ENCODE data around the gene MYEF2. TPM values are rescaled to one million over a fixed set of nuclear protein-coding genes. Genes with fewer than 3 reads are reported as not detected.

MYEF2 gene
- total RNA-seq, 1 experiment from 2014 or later: 18.8 TPM

GRCh38 chr15:48222627-48223026 is 44.5 kb upstream of the MYEF2 start:
- no peak overlapping the region for H3K9ac ChIP-seq (ENCODE audit: low read length)
- H3K9me2 ChIP-seq (replicated peaks; ENCODE audit: low read length): no peaks in the 10 kb centered on the region
- ATAC-seq: no peak
- no peak overlapping the region for H3K4me2 ChIP-seq (ENCODE audit: low read length)
- H3K9me3 ChIP-seq (ENCODE audit: low read length): no peaks in the 10 kb centered on the region
- no peak overlapping the region for H3K27ac ChIP-seq (ENCODE audit: low read length)
- no peaks in the 10 kb centered on the region for H3F3A ChIP-seq (ENCODE audit: low read length, unreplicated experiment)
- no TSS peak for BruUV-seq (replicated peaks)
- CTCF ChIA-PET: no interaction called here
- TF ChIP-seq EZH2 (IDR thresholded peaks at IDR 0.05; ENCODE audit: low read length, unreplicated experiment) (no peak), EZH2phosphoT487 (IDR thresholded peaks at IDR 0.05; ENCODE audit: borderline replicate concordance, low read length) (no peak), CTCF (conservative IDR thresholded peaks at IDR 0.05; ENCODE audit: low read depth, low read length) (no peak)
- no peaks in the 10 kb centered on the region for H3K79me2 ChIP-seq (ENCODE audit: low read length)
- no peak for DNase-seq
- H2AFZ ChIP-seq (ENCODE audit: low read length): no peak overlapping the region
- no peak overlapping the region for H3K4me3 ChIP-seq (ENCODE audit: low read length)
- H3K27me3 ChIP-seq (ENCODE audit: low read length): peaks cover 25% of the 10 kb centered on the region
- no peaks in the 10 kb centered on the region for H3K4me1 ChIP-seq (ENCODE audit: insufficient read depth, low read length)
- H3K36me3 ChIP-seq (ENCODE audit: low read depth, low read length): no peaks in the 10 kb centered on the region
- POLR2A ChIA-PET (ENCODE audit: unreplicated experiment): no interaction called here
- intact Hi-C loops (cut with micrococcal nuclease): no loop called here
- H4K20me1 ChIP-seq (ENCODE audit: low read length): no peaks in the 10 kb centered on the region

- no TSS peak for BruUV-seq (replicated peaks)
- Histone ChIP-seq H3K9ac (ENCODE audit: low read length) (no peak overlapping the region), H3K4me1 (ENCODE audit: insufficient read depth, low read length) (no peaks in the 10 kb centered on the region), H3K79me2 (ENCODE audit: low read length) (no peaks in the 10 kb centered on the region), H3K4me2 (ENCODE audit: low read length) (no peak overlapping the region), H2AFZ (ENCODE audit: low read length) (no peak overlapping the region), H3F3A (ENCODE audit: low read length, unreplicated experiment) (no peaks in the 10 kb centered on the region), H3K9me2 (replicated peaks; ENCODE audit: low read length) (no peaks in the 10 kb centered on the region), H4K20me1 (ENCODE audit: low read length) (no peaks in the 10 kb centered on the region), H3K27ac (ENCODE audit: low read length) (no peak overlapping the region), H3K27me3 (ENCODE audit: low read length) (peaks cover 25% of the 10 kb centered on the region), H3K36me3 (ENCODE audit: low read depth, low read length) (no peaks in the 10 kb centered on the region), H3K9me3 (ENCODE audit: low read length) (no peaks in the 10 kb centered on the region), H3K4me3 (ENCODE audit: low read length) (no peak overlapping the region)
- TF ChIP-seq EZH2 (IDR thresholded peaks at IDR 0.05; ENCODE audit: low read length, unreplicated experiment) (no peak), CTCF (conservative IDR thresholded peaks at IDR 0.05; ENCODE audit: low read depth, low read length) (no peak), EZH2phosphoT487 (IDR thresholded peaks at IDR 0.05; ENCODE audit: borderline replicate concordance, low read length) (no peak)
- ChIA-PET CTCF (no interaction called here), POLR2A (ENCODE audit: unreplicated experiment) (no interaction called here)
- DNase-seq (no peak), ATAC-seq (no peak)
- intact Hi-C loops (cut with micrococcal nuclease): no loop called here
Measured at GRCh38 chr15:48221885-48222284, 43.8 kb upstream of the MYEF2 start.

- Histone ChIP-seq H3K9me3 (ENCODE audit: low read length) (no peaks in the 10 kb centered on the region), H3F3A (ENCODE audit: low read length, unreplicated experiment) (no peaks in the 10 kb centered on the region), H3K27ac (ENCODE audit: low read length) (no peak overlapping the region), H3K4me1 (ENCODE audit: insufficient read depth, low read length) (no peaks in the 10 kb centered on the region), H3K4me2 (ENCODE audit: low read length) (no peak overlapping the region), H3K36me3 (ENCODE audit: low read depth, low read length) (no peaks in the 10 kb centered on the region), H3K4me3 (ENCODE audit: low read length) (no peak overlapping the region), H2AFZ (ENCODE audit: low read length) (no peak overlapping the region), H3K9me2 (replicated peaks; ENCODE audit: low read length) (no peaks in the 10 kb centered on the region), H3K9ac (ENCODE audit: low read length) (no peak overlapping the region), H3K79me2 (ENCODE audit: low read length) (no peaks in the 10 kb centered on the region), H3K27me3 (ENCODE audit: low read length) (peaks cover 25% of the 10 kb centered on the region), H4K20me1 (ENCODE audit: low read length) (no peaks in the 10 kb centered on the region)
- CTCF ChIA-PET: no interaction called here
- BruUV-seq (replicated peaks): no TSS peak
- intact Hi-C loops (cut with micrococcal nuclease): no loop called here
- no peak for TF ChIP-seq EZH2 (IDR thresholded peaks at IDR 0.05; ENCODE audit: low read length, unreplicated experiment)
- TF ChIP-seq EZH2phosphoT487 (IDR thresholded peaks at IDR 0.05; ENCODE audit: borderline replicate concordance, low read length): no peak
- no peak for TF ChIP-seq CTCF (conservative IDR thresholded peaks at IDR 0.05; ENCODE audit: low read depth, low read length)
- POLR2A ChIA-PET (ENCODE audit: unreplicated experiment): no interaction called here
- DNase-seq (no peak), ATAC-seq (no peak)
Measured at GRCh38 chr15:48221261-48221660, 43.2 kb upstream of the MYEF2 start.
